ENCODE measurements around the gene MAP7D2.

MAP7D2 gene

DNA sequence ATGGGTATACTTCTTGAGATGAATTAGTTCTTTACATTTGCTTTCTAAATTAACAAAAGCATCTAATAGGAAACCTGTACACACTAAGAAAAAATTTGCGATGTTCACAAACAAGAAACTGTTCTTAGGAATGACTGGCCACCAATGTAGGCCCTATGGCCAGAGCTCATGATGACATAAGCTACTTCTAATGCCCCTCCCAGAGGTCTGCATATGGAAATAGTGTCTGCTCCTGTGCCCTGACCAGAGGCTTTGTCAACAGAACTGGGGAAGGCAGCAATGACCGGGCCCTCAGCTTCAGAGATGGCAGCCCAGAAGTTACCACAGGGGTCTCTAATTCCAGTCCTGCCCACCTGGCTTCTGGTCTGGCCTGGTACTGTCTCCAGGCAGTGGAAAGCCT lies 110.8 kb downstream of the MAP7D2 start:
- H3K27me3 ChIP-seq (replicated peaks; ENCODE audit: control insufficient read depth, insufficient read depth, low read length) = peaks cover 4% of the 10 kb centered on the region
- H3K9ac ChIP-seq (ENCODE audit: low read length) = no peak overlapping the region
- H3K9me3 ChIP-seq (ENCODE audit: control insufficient read depth, low read length) = peaks cover 6% of the 10 kb centered on the region
- no peaks in the 10 kb centered on the region for H3K4me1 ChIP-seq (ENCODE audit: control insufficient read depth, insufficient read depth, low read length)
- H3K4me3 ChIP-seq (ENCODE audit: low read length) = no peak overlapping the region
- DNase-seq (ENCODE audit: low read depth) = no peak
- no peaks in the 10 kb centered on the region for H3K36me3 ChIP-seq (ENCODE audit: control insufficient read depth, insufficient read depth, low read length, severe bottlenecking)

DNA sequence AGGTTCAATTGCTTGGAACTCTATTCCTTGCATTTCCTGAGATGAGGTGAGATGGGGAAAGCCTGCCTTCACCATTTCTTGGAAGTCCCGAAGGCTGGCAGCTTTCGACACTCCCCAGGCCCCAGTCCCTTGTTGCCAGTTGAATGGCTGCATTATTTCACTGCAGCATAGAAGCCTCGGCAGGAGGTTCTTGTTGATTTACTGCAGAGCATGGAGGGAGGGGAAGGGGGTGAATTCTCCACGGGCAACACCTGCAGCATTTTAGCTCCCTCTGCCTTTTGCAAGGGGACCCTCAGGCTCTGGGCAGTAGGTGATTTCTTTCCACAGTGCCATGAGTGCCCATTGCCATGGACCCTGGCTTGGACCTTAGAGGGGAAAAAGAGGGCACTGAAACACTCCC lies 115.1 kb downstream of the MAP7D2 start:
- Histone ChIP-seq H3K36me3 (ENCODE audit: control insufficient read depth, insufficient read depth, low read length, severe bottlenecking) (no peaks in the 10 kb centered on the region), H3K27me3 (replicated peaks; ENCODE audit: control insufficient read depth, insufficient read depth, low read length) (peaks cover 4% of the 10 kb centered on the region), H3K9ac (ENCODE audit: low read length) (no peak overlapping the region), H3K9me3 (ENCODE audit: control insufficient read depth, low read length) (no peaks in the 10 kb centered on the region), H3K4me1 (ENCODE audit: control insufficient read depth, insufficient read depth, low read length) (no peaks in the 10 kb centered on the region), H3K4me3 (ENCODE audit: low read length) (no peak overlapping the region)
- no peak for DNase-seq (ENCODE audit: low read depth)

DNA sequence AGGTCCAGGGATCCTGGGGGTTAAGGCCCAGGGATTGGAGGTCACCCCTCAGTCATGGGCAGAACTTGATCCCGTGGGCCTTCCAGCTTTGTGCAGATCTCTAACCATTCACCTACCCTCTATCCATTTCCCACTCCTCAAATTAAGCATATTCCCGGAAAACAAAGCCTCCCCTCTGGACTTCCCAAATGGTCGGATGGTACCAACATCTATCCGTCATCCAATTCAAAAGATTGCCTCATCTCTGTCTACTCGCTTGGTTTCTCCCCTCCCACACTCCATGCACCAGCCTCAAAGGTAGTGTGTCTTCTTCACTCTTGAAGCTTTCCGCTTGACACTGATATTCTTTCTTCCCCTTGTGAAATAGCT lies 125.4 kb downstream of the MAP7D2 start:
- DNase-seq (ENCODE audit: low read depth) = no peak
- Histone ChIP-seq H3K4me1 (ENCODE audit: control insufficient read depth, insufficient read depth, low read length) (peaks cover 6% of the 10 kb centered on the region), H3K4me3 (ENCODE audit: low read length) (peak overlapping the region; percentile 73), H3K27me3 (replicated peaks; ENCODE audit: control insufficient read depth, insufficient read depth, low read length) (peaks cover 6% of the 10 kb centered on the region), H3K9ac (ENCODE audit: low read length) (peak overlapping the region; percentile 67), H3K36me3 (ENCODE audit: control insufficient read depth, insufficient read depth, low read length, severe bottlenecking) (no peaks in the 10 kb centered on the region), H3K9me3 (ENCODE audit: control insufficient read depth, low read length) (no peaks in the 10 kb centered on the region)

DNA sequence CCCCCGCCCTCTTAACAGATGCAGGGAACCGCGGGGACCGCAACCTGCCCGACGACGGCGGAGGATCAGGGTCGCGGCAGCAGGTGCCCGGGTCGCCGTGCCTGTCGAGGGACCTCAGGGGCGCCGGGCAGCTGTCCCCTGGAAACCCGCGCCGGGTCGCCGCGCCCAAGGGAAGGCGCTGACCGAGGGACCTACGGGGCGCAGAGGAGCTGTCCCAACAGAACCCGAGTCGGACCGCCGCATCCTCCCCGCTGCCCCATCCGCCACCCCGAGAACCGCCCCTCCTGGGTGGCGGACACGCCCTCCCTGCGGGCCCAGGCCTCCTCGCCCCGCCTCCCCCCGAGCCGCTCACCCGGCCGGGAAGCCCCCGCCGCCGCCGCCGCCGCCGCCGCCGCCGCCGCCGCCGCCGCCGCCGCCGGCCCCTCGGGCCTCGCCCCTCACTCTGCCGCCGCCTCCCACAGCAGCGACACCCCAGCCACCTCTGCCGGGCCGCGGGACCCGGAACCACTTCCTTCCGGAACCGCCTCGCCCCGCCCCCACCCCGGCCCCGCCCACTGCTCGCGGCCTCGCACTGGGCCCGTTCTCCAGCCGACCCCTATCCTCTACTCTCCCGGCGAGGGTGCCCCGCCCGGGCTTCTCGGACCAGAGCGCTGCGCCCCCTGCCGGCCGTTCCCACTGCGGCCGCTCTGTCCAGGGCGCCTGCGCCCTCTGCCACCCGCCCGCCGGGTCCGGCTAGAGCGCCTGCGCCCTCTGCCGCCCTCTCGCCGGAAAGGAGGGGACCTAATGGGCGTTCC lies 126.0 kb downstream of the MAP7D2 start, which contains the start of gene BCLAF3:
TSS of gene BCLAF3 (minus strand) at position 506 of the 794 bp plus-strand sequence. CDS start 20,797 bp downstream, outside the sequence.
- H3K4me1 ChIP-seq (ENCODE audit: control insufficient read depth, insufficient read depth, low read length) = peaks cover 6% of the 10 kb centered on the region
- peak; percentile 94 for DNase-seq (ENCODE audit: low read depth)
- peak within 1 kb of the TSS; percentile 87 for H3K4me3 ChIP-seq (ENCODE audit: low read length)
- H3K36me3 ChIP-seq (ENCODE audit: control insufficient read depth, insufficient read depth, low read length, severe bottlenecking) = no peaks in the 10 kb centered on the region
- no peaks in the 10 kb centered on the region for H3K9me3 ChIP-seq (ENCODE audit: control insufficient read depth, low read length)
- peaks cover under 1% of the 10 kb centered on the region for H3K27me3 ChIP-seq (replicated peaks; ENCODE audit: control insufficient read depth, insufficient read depth, low read length)
- peak within 1 kb of the TSS; percentile 81 for H3K9ac ChIP-seq (ENCODE audit: low read length)

DNA sequence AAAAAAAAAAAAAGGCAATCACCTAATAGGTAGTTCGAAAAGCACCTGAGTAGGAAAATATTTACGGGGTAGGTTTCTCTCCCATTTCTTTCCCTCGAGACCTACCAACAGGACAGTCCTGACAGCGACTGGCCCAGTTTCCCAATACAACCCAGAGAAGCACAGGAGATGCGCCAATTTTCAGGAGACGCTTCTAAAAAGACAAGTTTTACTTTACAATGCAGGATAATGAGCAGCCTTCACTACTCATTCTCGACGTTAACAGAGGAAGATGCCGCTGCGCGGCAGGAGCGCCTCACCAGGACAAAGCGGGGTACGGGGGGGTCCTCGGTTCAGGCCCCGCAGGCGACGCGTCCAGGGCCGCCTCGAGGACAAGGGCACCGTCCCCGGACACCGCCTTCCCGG lies 126.6 kb downstream of the MAP7D2 start:
- DNase-seq (ENCODE audit: low read depth) = peak; percentile 27
- Histone ChIP-seq H3K4me1 (ENCODE audit: control insufficient read depth, insufficient read depth, low read length) (peaks cover 6% of the 10 kb centered on the region), H3K9ac (ENCODE audit: low read length) (peak overlapping the region; percentile 81), H3K9me3 (ENCODE audit: control insufficient read depth, low read length) (no peaks in the 10 kb centered on the region), H3K4me3 (ENCODE audit: low read length) (peak overlapping the region; percentile 87), H3K27me3 (replicated peaks; ENCODE audit: control insufficient read depth, insufficient read depth, low read length) (no peaks in the 10 kb centered on the region), H3K36me3 (ENCODE audit: control insufficient read depth, insufficient read depth, low read length, severe bottlenecking) (no peaks in the 10 kb centered on the region)

DNA sequence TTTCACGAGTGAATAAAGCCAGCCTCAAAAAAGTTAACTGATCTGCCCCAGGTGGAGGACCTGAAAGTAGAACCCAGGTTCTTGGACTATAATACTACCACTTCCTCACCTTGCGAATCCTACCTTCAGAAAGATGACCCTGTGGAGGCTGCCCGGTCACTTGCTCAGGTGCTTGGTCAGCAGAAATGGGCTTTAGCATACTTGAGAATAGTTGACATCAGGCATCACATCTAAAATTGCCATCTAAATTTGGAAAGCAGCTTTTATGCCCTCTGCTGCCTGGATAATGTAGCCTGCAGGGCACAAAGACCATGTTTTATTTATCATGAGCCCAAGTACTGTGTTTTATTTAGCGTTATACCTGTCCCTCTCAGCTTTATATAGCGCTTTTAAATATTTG lies 128.9 kb downstream of the MAP7D2 start:
- Histone ChIP-seq H3K27me3 (replicated peaks; ENCODE audit: control insufficient read depth, insufficient read depth, low read length) (no peaks in the 10 kb centered on the region), H3K4me3 (ENCODE audit: low read length) (no peak overlapping the region), H3K9me3 (ENCODE audit: control insufficient read depth, low read length) (no peaks in the 10 kb centered on the region), H3K36me3 (ENCODE audit: control insufficient read depth, insufficient read depth, low read length, severe bottlenecking) (no peaks in the 10 kb centered on the region), H3K4me1 (ENCODE audit: control insufficient read depth, insufficient read depth, low read length) (peaks cover 6% of the 10 kb centered on the region), H3K9ac (ENCODE audit: low read length) (no peak overlapping the region)
- no peak for DNase-seq (ENCODE audit: low read depth)

DNA sequence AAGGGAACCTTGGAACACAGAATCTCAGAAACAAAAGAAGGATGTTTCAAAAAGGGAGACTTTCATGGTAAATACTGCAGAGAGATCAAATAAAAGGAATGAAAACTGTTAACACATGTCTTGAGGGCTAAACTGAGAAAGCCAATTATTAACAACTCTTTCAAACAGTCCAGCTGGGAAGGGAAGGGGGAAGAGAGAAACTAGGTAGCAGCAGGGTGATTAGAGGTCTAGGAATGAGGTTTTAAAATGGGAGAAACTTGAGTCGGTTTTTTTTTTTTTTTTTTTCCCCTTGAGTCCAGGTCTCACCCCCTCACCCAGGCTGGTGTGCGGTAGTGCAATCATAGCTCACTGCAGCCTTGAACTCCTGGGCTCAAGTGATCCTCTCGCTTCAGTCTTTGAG lies 130.2 kb downstream of the MAP7D2 start:
- Histone ChIP-seq H3K4me1 (ENCODE audit: control insufficient read depth, insufficient read depth, low read length) (peaks cover 10% of the 10 kb centered on the region), H3K9me3 (ENCODE audit: control insufficient read depth, low read length) (no peaks in the 10 kb centered on the region), H3K4me3 (ENCODE audit: low read length) (no peak overlapping the region), H3K36me3 (ENCODE audit: control insufficient read depth, insufficient read depth, low read length, severe bottlenecking) (no peaks in the 10 kb centered on the region), H3K27me3 (replicated peaks; ENCODE audit: control insufficient read depth, insufficient read depth, low read length) (no peaks in the 10 kb centered on the region), H3K9ac (ENCODE audit: low read length) (no peak overlapping the region)
- DNase-seq (ENCODE audit: low read depth) = no peak

DNA sequence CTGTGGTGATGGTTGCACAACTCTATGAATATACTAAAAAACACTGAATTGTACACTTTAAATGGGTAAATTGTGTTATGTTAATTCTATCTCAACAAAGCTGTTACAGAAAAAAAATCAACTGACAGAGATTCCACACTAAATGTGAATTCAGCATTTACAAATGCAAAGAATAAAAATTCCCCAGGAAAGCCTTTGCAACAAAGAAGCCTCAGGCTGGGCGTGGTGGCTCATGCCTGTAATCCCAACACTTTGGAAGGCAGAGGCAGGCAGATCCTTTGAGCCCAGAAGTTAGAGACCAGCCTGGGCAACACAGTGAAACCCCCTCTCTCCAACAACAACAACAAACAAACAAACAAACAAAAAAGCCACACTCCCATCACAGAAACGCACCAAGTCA lies 134.8 kb downstream of the MAP7D2 start:
- Histone ChIP-seq H3K9ac (ENCODE audit: low read length) (no peak overlapping the region), H3K27me3 (replicated peaks; ENCODE audit: control insufficient read depth, insufficient read depth, low read length) (no peaks in the 10 kb centered on the region), H3K4me1 (ENCODE audit: control insufficient read depth, insufficient read depth, low read length) (peaks cover 8% of the 10 kb centered on the region), H3K9me3 (ENCODE audit: control insufficient read depth, low read length) (peaks cover 11% of the 10 kb centered on the region), H3K4me3 (ENCODE audit: low read length) (no peak overlapping the region), H3K36me3 (ENCODE audit: control insufficient read depth, insufficient read depth, low read length, severe bottlenecking) (peaks cover 9% of the 10 kb centered on the region)
- DNase-seq (ENCODE audit: low read depth) = peak; percentile 7

DNA sequence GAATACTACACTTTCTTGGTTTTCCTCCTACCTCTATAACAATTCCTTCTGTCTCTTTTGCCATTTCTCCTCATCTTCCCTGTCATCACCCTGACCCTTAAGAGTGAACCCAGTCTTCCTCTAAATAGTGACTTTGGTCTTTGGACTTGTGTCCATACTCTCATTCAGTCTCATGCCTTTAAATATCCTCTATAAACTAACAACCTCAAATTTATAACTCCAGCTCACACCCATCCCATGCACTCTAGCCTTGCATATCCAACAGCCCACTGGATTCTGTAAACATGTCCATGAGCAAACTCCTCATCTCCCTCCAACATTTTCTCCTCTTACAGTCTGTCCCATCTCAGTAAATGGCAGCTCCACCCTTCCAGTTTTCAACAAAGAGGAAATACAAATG lies 140.9 kb downstream of the MAP7D2 start:
- Histone ChIP-seq H3K36me3 (ENCODE audit: control insufficient read depth, insufficient read depth, low read length, severe bottlenecking) (peaks cover 9% of the 10 kb centered on the region), H3K27me3 (replicated peaks; ENCODE audit: control insufficient read depth, insufficient read depth, low read length) (no peaks in the 10 kb centered on the region), H3K4me3 (ENCODE audit: low read length) (no peak overlapping the region), H3K9ac (ENCODE audit: low read length) (no peak overlapping the region), H3K9me3 (ENCODE audit: control insufficient read depth, low read length) (peaks cover 14% of the 10 kb centered on the region), H3K4me1 (ENCODE audit: control insufficient read depth, insufficient read depth, low read length) (peaks cover 7% of the 10 kb centered on the region)
- DNase-seq (ENCODE audit: low read depth) = no peak

DNA sequence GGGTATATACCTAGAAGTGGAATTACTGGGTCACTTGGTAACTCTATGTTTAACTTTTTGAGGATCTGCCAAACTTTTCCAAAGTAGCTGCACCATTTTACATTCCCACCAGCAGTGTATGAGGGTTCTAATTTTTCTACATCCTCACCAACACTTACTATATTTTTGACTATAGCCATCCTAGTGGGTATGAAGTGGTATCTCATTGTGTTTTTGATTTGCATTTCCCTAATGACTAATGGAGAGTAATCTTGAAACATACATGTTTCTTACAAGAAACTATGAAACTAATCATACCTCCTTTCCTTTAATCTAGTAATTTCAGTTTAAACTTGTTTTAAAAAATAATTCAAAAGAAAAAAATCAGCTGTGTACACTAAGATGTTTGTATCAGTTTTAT lies 143.7 kb downstream of the MAP7D2 start:
- no peak for DNase-seq (ENCODE audit: low read depth)
- peaks cover 10% of the 10 kb centered on the region for H3K4me1 ChIP-seq (ENCODE audit: control insufficient read depth, insufficient read depth, low read length)
- H3K27me3 ChIP-seq (replicated peaks; ENCODE audit: control insufficient read depth, insufficient read depth, low read length) = no peaks in the 10 kb centered on the region
- H3K9ac ChIP-seq (ENCODE audit: low read length) = no peak overlapping the region
- peaks cover 5% of the 10 kb centered on the region for H3K36me3 ChIP-seq (ENCODE audit: control insufficient read depth, insufficient read depth, low read length, severe bottlenecking)
- H3K9me3 ChIP-seq (ENCODE audit: control insufficient read depth, low read length) = peaks cover 10% of the 10 kb centered on the region
- H3K4me3 ChIP-seq (ENCODE audit: low read length) = no peak overlapping the region

DNA sequence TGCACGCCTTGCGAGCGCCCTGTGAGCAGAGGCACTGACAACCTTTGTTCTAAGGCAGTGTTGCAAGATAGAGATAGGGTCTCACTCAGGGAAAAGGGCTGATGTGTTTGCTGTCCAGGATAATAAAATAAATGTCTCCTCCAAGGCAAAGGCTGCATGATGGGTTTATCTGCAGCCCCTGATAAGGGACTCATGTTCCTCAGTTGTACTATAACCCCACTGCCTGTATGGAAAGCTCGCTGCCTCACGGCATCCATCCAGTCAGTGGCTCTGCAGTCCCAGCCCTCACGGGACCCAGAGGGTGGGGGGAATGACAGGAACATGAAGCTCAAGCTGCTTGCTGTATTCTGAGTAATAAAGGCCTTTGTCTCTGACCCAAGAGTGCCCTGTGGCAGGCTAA lies 148.4 kb downstream of the MAP7D2 start:
- Histone ChIP-seq H3K4me1 (ENCODE audit: control insufficient read depth, insufficient read depth, low read length) (peaks cover 3% of the 10 kb centered on the region), H3K9ac (ENCODE audit: low read length) (no peak overlapping the region), H3K36me3 (ENCODE audit: control insufficient read depth, insufficient read depth, low read length, severe bottlenecking) (peaks cover 21% of the 10 kb centered on the region), H3K27me3 (replicated peaks; ENCODE audit: control insufficient read depth, insufficient read depth, low read length) (no peaks in the 10 kb centered on the region), H3K4me3 (ENCODE audit: low read length) (no peak overlapping the region), H3K9me3 (ENCODE audit: control insufficient read depth, low read length) (no peaks in the 10 kb centered on the region)
- no peak for DNase-seq (ENCODE audit: low read depth)

DNA sequence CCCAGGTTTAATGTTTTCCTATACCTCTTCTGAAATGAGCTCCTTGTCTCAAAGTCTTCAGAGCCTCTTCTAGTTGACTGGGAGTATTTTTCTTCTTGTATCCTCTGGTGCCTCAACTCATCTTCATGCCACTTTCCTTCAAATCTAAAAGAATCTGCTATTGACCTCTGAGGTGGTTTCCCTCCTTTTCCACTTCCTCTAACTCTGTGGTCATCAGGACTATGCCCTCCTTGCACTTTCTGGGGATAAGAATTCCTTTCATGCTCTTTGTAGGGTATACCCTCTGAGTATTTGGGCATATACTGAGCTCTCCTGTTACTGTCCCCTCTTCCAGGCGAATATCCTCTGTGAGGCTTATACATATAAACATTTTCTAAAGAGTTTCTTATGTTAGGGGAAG lies 150.7 kb downstream of the MAP7D2 start:
- no peak overlapping the region for H3K4me3 ChIP-seq (ENCODE audit: low read length)
- no peaks in the 10 kb centered on the region for H3K9me3 ChIP-seq (ENCODE audit: control insufficient read depth, low read length)
- peaks cover 21% of the 10 kb centered on the region for H3K36me3 ChIP-seq (ENCODE audit: control insufficient read depth, insufficient read depth, low read length, severe bottlenecking)

More for the DNA sequence above, 150.7 kb downstream of the MAP7D2 start:
- peaks cover 3% of the 10 kb centered on the region for H3K4me1 ChIP-seq (ENCODE audit: control insufficient read depth, insufficient read depth, low read length)
- H3K27me3 ChIP-seq (replicated peaks; ENCODE audit: control insufficient read depth, insufficient read depth, low read length) = no peaks in the 10 kb centered on the region
- no peak overlapping the region for H3K9ac ChIP-seq (ENCODE audit: low read length)
- no peak for DNase-seq (ENCODE audit: low read depth)

Data from adipocyte (in vitro differentiated cells).